Measurements from ENCODE around the gene ETV4.
"Not testable (repeated sequence)": the region's sequence is repeated elsewhere in the genome, so short reads cannot be mapped to it uniquely, and the experiment has no call there.

ETV4 gene

GRCh38 chr17:43515656-43516055 is 30.5 kb downstream of the ETV4 start:
- Histone ChIP-seq H3K27ac (ENCODE audit: low read depth, low read length) (no peak overlapping the region), H3K4me1 (ENCODE audit: control insufficient read depth in 1 of 2, insufficient read depth in 2 of 2, low read length in 2 of 2) (no peaks in the 10 kb centered on the region), H2BK5ac (ENCODE audit: low read depth, low read length, poor library complexity) (no peak overlapping the region), H4K12ac (ENCODE audit: low read depth, low read length) (no peak overlapping the region), H3K14ac (ENCODE audit: low read length) (no peak overlapping the region), H2BK12ac (ENCODE audit: low read length) (no peak overlapping the region), H3K79me1 (ENCODE audit: low read length) (no peaks in the 10 kb centered on the region), H3K79me2 (ENCODE audit: control insufficient read depth, insufficient read depth, low read length, poor library complexity) (no peaks in the 10 kb centered on the region), H4K8ac (ENCODE audit: low read depth, low read length) (no peak overlapping the region), H2AFZ (ENCODE audit: insufficient read depth, low read length, poor library complexity) (no peak overlapping the region), H3K23ac (ENCODE audit: low read length) (no peak overlapping the region), H3K4me3 (ENCODE audit: low read depth, low read length) (no peak overlapping the region), H2AK5ac (ENCODE audit: low read length) (no peak overlapping the region), H3K4ac (ENCODE audit: low read depth, low read length) (no peak overlapping the region), H3K4me2 (ENCODE audit: low read length) (no peak overlapping the region), H4K91ac (ENCODE audit: low read depth, low read length) (no peak overlapping the region), H3K18ac (ENCODE audit: low read length) (no peak overlapping the region), H2BK120ac (ENCODE audit: insufficient read depth, low read length, poor library complexity) (no peak overlapping the region), H3K36me3 (ENCODE audit: control insufficient read depth in 1 of 2, insufficient read depth in 2 of 2, low read length in 2 of 2) (peaks cover 23 to 52% of the 10 kb centered on the region in 2 experiments), H3K27me3 (ENCODE audit: insufficient read depth, low read length) (no peaks in the 10 kb centered on the region), H3K9me3 (ENCODE audit: insufficient read depth, low read depth, low read length) (no peaks in the 10 kb centered on the region), H3K9ac (ENCODE audit: low read length) (no peak overlapping the region)
- DNase-seq: no peak
- no CpG with 5 or more reads among the region's 1 CpG for WGBS (ENCODE audit: extremely low coverage, insufficient coverage, insufficient read length)

- no CpG with 5 or more reads among the region's 3 CpGs for WGBS (ENCODE audit: extremely low coverage, insufficient coverage, insufficient read length)
- not testable (repeated sequence) for H3K4me1 ChIP-seq (ENCODE audit: control insufficient read depth in 1 of 2, insufficient read depth in 2 of 2, low read length in 2 of 2); H3K23ac ChIP-seq (ENCODE audit: low read length); H3K4me2 ChIP-seq (ENCODE audit: low read length); H2BK5ac ChIP-seq (ENCODE audit: low read depth, low read length, poor library complexity); H3K4me3 ChIP-seq (ENCODE audit: low read depth, low read length); H3K79me1 ChIP-seq (ENCODE audit: low read length); H4K12ac ChIP-seq (ENCODE audit: low read depth, low read length); H4K8ac ChIP-seq (ENCODE audit: low read depth, low read length); H3K27ac ChIP-seq (ENCODE audit: low read depth, low read length); DNase-seq; H3K18ac ChIP-seq (ENCODE audit: low read length); H3K79me2 ChIP-seq (ENCODE audit: control insufficient read depth, insufficient read depth, low read length, poor library complexity); H2AK5ac ChIP-seq (ENCODE audit: low read length); H3K27me3 ChIP-seq (ENCODE audit: insufficient read depth, low read length); H2BK120ac ChIP-seq (ENCODE audit: insufficient read depth, low read length, poor library complexity); H3K4ac ChIP-seq (ENCODE audit: low read depth, low read length); H3K9me3 ChIP-seq (ENCODE audit: insufficient read depth, low read depth, low read length); H4K91ac ChIP-seq (ENCODE audit: low read depth, low read length); H2AFZ ChIP-seq (ENCODE audit: insufficient read depth, low read length, poor library complexity); H2BK12ac ChIP-seq (ENCODE audit: low read length); H3K14ac ChIP-seq (ENCODE audit: low read length); H3K9ac ChIP-seq (ENCODE audit: low read length)
- peaks cover 32 to 52% of the 10 kb centered on the region in 2 experiments for H3K36me3 ChIP-seq (ENCODE audit: control insufficient read depth in 1 of 2, insufficient read depth in 2 of 2, low read length in 2 of 2)
Observed at GRCh38 chr17:43511199-43511598, 34.9 kb downstream of the ETV4 start.

- H3K14ac ChIP-seq (ENCODE audit: low read length); H3K27ac ChIP-seq (ENCODE audit: low read depth, low read length); H4K12ac ChIP-seq (ENCODE audit: low read depth, low read length); H2AFZ ChIP-seq (ENCODE audit: insufficient read depth, low read length, poor library complexity); H3K27me3 ChIP-seq (ENCODE audit: insufficient read depth, low read length); H4K8ac ChIP-seq (ENCODE audit: low read depth, low read length); H3K4me2 ChIP-seq (ENCODE audit: low read length); H3K4me1 ChIP-seq (ENCODE audit: control insufficient read depth in 1 of 2, insufficient read depth in 2 of 2, low read length in 2 of 2); H3K4me3 ChIP-seq (ENCODE audit: low read depth, low read length); H3K23ac ChIP-seq (ENCODE audit: low read length); H3K79me1 ChIP-seq (ENCODE audit: low read length); H3K79me2 ChIP-seq (ENCODE audit: control insufficient read depth, insufficient read depth, low read length, poor library complexity); H2AK5ac ChIP-seq (ENCODE audit: low read length); H2BK120ac ChIP-seq (ENCODE audit: insufficient read depth, low read length, poor library complexity); H3K18ac ChIP-seq (ENCODE audit: low read length); H4K91ac ChIP-seq (ENCODE audit: low read depth, low read length); H2BK12ac ChIP-seq (ENCODE audit: low read length); H3K9ac ChIP-seq (ENCODE audit: low read length); H3K9me3 ChIP-seq (ENCODE audit: insufficient read depth, low read depth, low read length); H2BK5ac ChIP-seq (ENCODE audit: low read depth, low read length, poor library complexity); DNase-seq; H3K4ac ChIP-seq (ENCODE audit: low read depth, low read length): not testable (repeated sequence)
- no CpG with 5 or more reads among the region's 7 CpGs for WGBS (ENCODE audit: extremely low coverage, insufficient coverage, insufficient read length)
- peaks cover 41 to 61% of the 10 kb centered on the region in 2 experiments for H3K36me3 ChIP-seq (ENCODE audit: control insufficient read depth in 1 of 2, insufficient read depth in 2 of 2, low read length in 2 of 2)
Observed at GRCh38 chr17:43509440-43509839, 36.7 kb downstream of the ETV4 start.

- Histone ChIP-seq H3K4ac (ENCODE audit: low read depth, low read length) (no peak overlapping the region), H3K79me1 (ENCODE audit: low read length) (no peaks in the 10 kb centered on the region), H3K14ac (ENCODE audit: low read length) (no peak overlapping the region), H3K36me3 (ENCODE audit: control insufficient read depth in 1 of 2, insufficient read depth in 2 of 2, low read length in 2 of 2) (peaks cover 23 to 36% of the 10 kb centered on the region in 2 experiments), H3K4me1 (ENCODE audit: control insufficient read depth in 1 of 2, insufficient read depth in 2 of 2, low read length in 2 of 2) (no peaks in the 10 kb centered on the region), H3K4me2 (ENCODE audit: low read length) (no peak overlapping the region), H4K8ac (ENCODE audit: low read depth, low read length) (no peak overlapping the region), H2AK5ac (ENCODE audit: low read length) (no peak overlapping the region), H2BK12ac (ENCODE audit: low read length) (no peak overlapping the region), H4K12ac (ENCODE audit: low read depth, low read length) (no peak overlapping the region), H3K18ac (ENCODE audit: low read length) (no peak overlapping the region), H3K27ac (ENCODE audit: low read depth, low read length) (no peak overlapping the region), H3K27me3 (ENCODE audit: insufficient read depth, low read length) (no peaks in the 10 kb centered on the region), H2BK5ac (ENCODE audit: low read depth, low read length, poor library complexity) (no peak overlapping the region), H4K91ac (ENCODE audit: low read depth, low read length) (no peak overlapping the region), H2BK120ac (ENCODE audit: insufficient read depth, low read length, poor library complexity) (no peak overlapping the region), H3K4me3 (ENCODE audit: low read depth, low read length) (no peak overlapping the region), H3K9me3 (ENCODE audit: insufficient read depth, low read depth, low read length) (no peaks in the 10 kb centered on the region), H3K79me2 (ENCODE audit: control insufficient read depth, insufficient read depth, low read length, poor library complexity) (no peaks in the 10 kb centered on the region), H3K9ac (ENCODE audit: low read length) (no peak overlapping the region), H3K23ac (ENCODE audit: low read length) (no peak overlapping the region), H2AFZ (ENCODE audit: insufficient read depth, low read length, poor library complexity) (no peak overlapping the region)
- DNase-seq: no peak
- WGBS (ENCODE audit: extremely low coverage, insufficient coverage, insufficient read length): no CpG with 5 or more reads among the region's 5 CpGs
Observed at GRCh38 chr17:43490621-43491020, 55.5 kb downstream of the ETV4 start.
